ENCODE data around the gene RAPGEF3. TPM values are rescaled to one million over a fixed set of nuclear protein-coding genes. Genes with fewer than 3 reads are reported as not detected.
A peak's percentile ranks its signal among the peaks of the same experiment; 100 is the strongest.

RAPGEF3 gene
- total RNA-seq, 1 donor from 2014 or later, result 8.4 TPM

- peak overlapping the region in 2 of 3 donors; percentile 36 to 60 for H3K9ac ChIP-seq (ENCODE audit: low read depth in 1 of 3, low read length in 3 of 3)
- peak overlapping the region; percentile 59 for H3K27ac ChIP-seq (ENCODE audit: low read depth, low read length)
- H3K36me3 ChIP-seq (ENCODE audit: control insufficient read depth in 3 of 3, insufficient read depth in 3 of 3, low read length in 3 of 3), result peaks cover 10 to 28% (median 23%) of the 10 kb centered on the region in 3 donors
- no peaks in the 10 kb centered on the region for H3K9me3 ChIP-seq (ENCODE audit: control insufficient read depth in 3 of 3, low read length in 3 of 3)
- H3K27me3 ChIP-seq (ENCODE audit: control insufficient read depth in 3 of 3, insufficient read depth in 3 of 3, low read length in 3 of 3), result no peaks in the 10 kb centered on the region
- peak overlapping the region in 1 of 3 donors; percentile 18 for H3K4me3 ChIP-seq (ENCODE audit: low read length in 3 of 3)
- H3K4me1 ChIP-seq (ENCODE audit: control insufficient read depth in 3 of 3, insufficient read depth in 3 of 3, low read length in 3 of 3), result peaks cover 76 to 90% (median 84%) of the 10 kb centered on the region in 3 donors
Observed at GRCh38 chr12:47801170-47801903, 42.7 kb upstream of the RAPGEF3 start.

- no peaks in the 10 kb centered on the region for H3K27me3 ChIP-seq (ENCODE audit: control insufficient read depth in 3 of 3, insufficient read depth in 3 of 3, low read length in 3 of 3)
- H3K36me3 ChIP-seq (ENCODE audit: control insufficient read depth in 3 of 3, insufficient read depth in 3 of 3, low read length in 3 of 3), result peaks cover 15 to 31% (median 29%) of the 10 kb centered on the region in 3 donors
- H3K4me1 ChIP-seq (ENCODE audit: control insufficient read depth in 3 of 3, insufficient read depth in 3 of 3, low read length in 3 of 3), result peaks cover 70 to 83% (median 76%) of the 10 kb centered on the region in 3 donors
- peak overlapping the region; percentile 8 for H3K27ac ChIP-seq (ENCODE audit: low read depth, low read length)
- no peak overlapping the region for H3K4me3 ChIP-seq (ENCODE audit: low read length in 3 of 3)
- peak overlapping the region; percentile 50 to 74 (median 61) for H3K9ac ChIP-seq (ENCODE audit: low read depth in 1 of 3, low read length in 3 of 3)
- H3K9me3 ChIP-seq (ENCODE audit: control insufficient read depth in 3 of 3, low read length in 3 of 3), result no peaks in the 10 kb centered on the region
Observed at GRCh38 chr12:47800582-47800981, 41.9 kb upstream of the RAPGEF3 start.

GRCh38 chr12:47799357-47799955, 40.8 kb upstream of the RAPGEF3 start:
- Histone ChIP-seq H3K9ac (ENCODE audit: low read depth in 1 of 3, low read length in 3 of 3) (peak overlapping the region; percentile 50 to 74 (median 70)), H3K27ac (ENCODE audit: low read depth, low read length) (peak overlapping the region; percentile 64), H3K4me1 (ENCODE audit: control insufficient read depth in 3 of 3, insufficient read depth in 3 of 3, low read length in 3 of 3) (peaks cover 59 to 72% (median 68%) of the 10 kb centered on the region in 3 donors), H3K36me3 (ENCODE audit: control insufficient read depth in 3 of 3, insufficient read depth in 3 of 3, low read length in 3 of 3) (peaks cover 21 to 41% (median 38%) of the 10 kb centered on the region in 3 donors), H3K4me3 (ENCODE audit: low read length in 3 of 3) (peak overlapping the region in 2 of 3 donors; percentile 22 to 35), H3K27me3 (ENCODE audit: control insufficient read depth in 3 of 3, insufficient read depth in 3 of 3, low read length in 3 of 3) (no peaks in the 10 kb centered on the region), H3K9me3 (ENCODE audit: control insufficient read depth in 3 of 3, low read length in 3 of 3) (no peaks in the 10 kb centered on the region)

GRCh38 chr12:47798382-47798948, 39.8 kb upstream of the RAPGEF3 start:
- no peak overlapping the region for H3K27ac ChIP-seq (ENCODE audit: low read depth, low read length)
- H3K9ac ChIP-seq (ENCODE audit: low read depth in 1 of 3, low read length in 3 of 3), result peak overlapping the region in 2 of 3 donors; percentile 70 to 74
- no peaks in the 10 kb centered on the region for H3K27me3 ChIP-seq (ENCODE audit: control insufficient read depth in 3 of 3, insufficient read depth in 3 of 3, low read length in 3 of 3)
- H3K9me3 ChIP-seq (ENCODE audit: control insufficient read depth in 3 of 3, low read length in 3 of 3), result no peaks in the 10 kb centered on the region
- no peak overlapping the region for H3K4me3 ChIP-seq (ENCODE audit: low read length in 3 of 3)
- peaks cover 30 to 47% (median 41%) of the 10 kb centered on the region in 3 donors for H3K36me3 ChIP-seq (ENCODE audit: control insufficient read depth in 3 of 3, insufficient read depth in 3 of 3, low read length in 3 of 3)
- peaks cover 51 to 68% (median 65%) of the 10 kb centered on the region in 3 donors for H3K4me1 ChIP-seq (ENCODE audit: control insufficient read depth in 3 of 3, insufficient read depth in 3 of 3, low read length in 3 of 3)

GRCh38 chr12:47797441-47797840, 38.8 kb upstream of the RAPGEF3 start:
- peaks cover 30 to 45% (median 42%) of the 10 kb centered on the region in 3 donors for H3K36me3 ChIP-seq (ENCODE audit: control insufficient read depth in 3 of 3, insufficient read depth in 3 of 3, low read length in 3 of 3)
- peaks cover 43 to 60% (median 59%) of the 10 kb centered on the region in 3 donors for H3K4me1 ChIP-seq (ENCODE audit: control insufficient read depth in 3 of 3, insufficient read depth in 3 of 3, low read length in 3 of 3)

GRCh38 chr12:47795814-47796411, 37.2 kb upstream of the RAPGEF3 start:
- H3K27ac ChIP-seq (ENCODE audit: low read depth, low read length), result no peak overlapping the region

More at GRCh38 chr12:47797441-47797840, 38.8 kb upstream of the RAPGEF3 start:
- Histone ChIP-seq H3K4me3 (ENCODE audit: low read length in 3 of 3) (no peak overlapping the region), H3K27me3 (ENCODE audit: control insufficient read depth in 3 of 3, insufficient read depth in 3 of 3, low read length in 3 of 3) (no peaks in the 10 kb centered on the region), H3K9me3 (ENCODE audit: control insufficient read depth in 3 of 3, low read length in 3 of 3) (no peaks in the 10 kb centered on the region), H3K27ac (ENCODE audit: low read depth, low read length) (no peak overlapping the region), H3K9ac (ENCODE audit: low read depth in 1 of 3, low read length in 3 of 3) (no peak overlapping the region)

GRCh38 chr12:47795121-47795813, 36.6 kb upstream of the RAPGEF3 start:
- Histone ChIP-seq H3K4me1 (ENCODE audit: control insufficient read depth in 3 of 3, insufficient read depth in 3 of 3, low read length in 3 of 3) (peaks cover 22 to 38% (median 37%) of the 10 kb centered on the region in 3 donors), H3K9ac (ENCODE audit: low read depth in 1 of 3, low read length in 3 of 3) (no peak overlapping the region), H3K27ac (ENCODE audit: low read depth, low read length) (no peak overlapping the region), H3K9me3 (ENCODE audit: control insufficient read depth in 3 of 3, low read length in 3 of 3) (no peaks in the 10 kb centered on the region), H3K27me3 (ENCODE audit: control insufficient read depth in 3 of 3, insufficient read depth in 3 of 3, low read length in 3 of 3) (no peaks in the 10 kb centered on the region), H3K36me3 (ENCODE audit: control insufficient read depth in 3 of 3, insufficient read depth in 3 of 3, low read length in 3 of 3) (peaks cover 42 to 61% (median 59%) of the 10 kb centered on the region in 3 donors), H3K4me3 (ENCODE audit: low read length in 3 of 3) (no peak overlapping the region)

More at GRCh38 chr12:47795814-47796411, 37.2 kb upstream of the RAPGEF3 start:
- Histone ChIP-seq H3K4me1 (ENCODE audit: control insufficient read depth in 3 of 3, insufficient read depth in 3 of 3, low read length in 3 of 3) (peaks cover 28 to 45% (median 44%) of the 10 kb centered on the region in 3 donors), H3K36me3 (ENCODE audit: control insufficient read depth in 3 of 3, insufficient read depth in 3 of 3, low read length in 3 of 3) (peaks cover 36 to 55% (median 53%) of the 10 kb centered on the region in 3 donors), H3K27me3 (ENCODE audit: control insufficient read depth in 3 of 3, insufficient read depth in 3 of 3, low read length in 3 of 3) (no peaks in the 10 kb centered on the region), H3K9me3 (ENCODE audit: control insufficient read depth in 3 of 3, low read length in 3 of 3) (no peaks in the 10 kb centered on the region), H3K4me3 (ENCODE audit: low read length in 3 of 3) (no peak overlapping the region), H3K9ac (ENCODE audit: low read depth in 1 of 3, low read length in 3 of 3) (no peak overlapping the region)

GRCh38 chr12:47794679-47795078, 36.0 kb upstream of the RAPGEF3 start:
- Histone ChIP-seq H3K4me1 (ENCODE audit: control insufficient read depth in 3 of 3, insufficient read depth in 3 of 3, low read length in 3 of 3) (peaks cover 16 to 32% (median 32%) of the 10 kb centered on the region in 3 donors), H3K9me3 (ENCODE audit: control insufficient read depth in 3 of 3, low read length in 3 of 3) (no peaks in the 10 kb centered on the region), H3K9ac (ENCODE audit: low read depth in 1 of 3, low read length in 3 of 3) (no peak overlapping the region), H3K36me3 (ENCODE audit: control insufficient read depth in 3 of 3, insufficient read depth in 3 of 3, low read length in 3 of 3) (peaks cover 46 to 63% (median 63%) of the 10 kb centered on the region in 3 donors), H3K27me3 (ENCODE audit: control insufficient read depth in 3 of 3, insufficient read depth in 3 of 3, low read length in 3 of 3) (no peaks in the 10 kb centered on the region), H3K27ac (ENCODE audit: low read depth, low read length) (no peak overlapping the region), H3K4me3 (ENCODE audit: low read length in 3 of 3) (no peak overlapping the region)

GRCh38 chr12:47793015-47793681, 34.5 kb upstream of the RAPGEF3 start:
- Histone ChIP-seq H3K9ac (ENCODE audit: low read depth in 1 of 3, low read length in 3 of 3) (peak overlapping the region in 1 of 3 donors; percentile 19), H3K27me3 (ENCODE audit: control insufficient read depth in 3 of 3, insufficient read depth in 3 of 3, low read length in 3 of 3) (no peaks in the 10 kb centered on the region), H3K36me3 (ENCODE audit: control insufficient read depth in 3 of 3, insufficient read depth in 3 of 3, low read length in 3 of 3) (peaks cover 61 to 74% (median 73%) of the 10 kb centered on the region in 3 donors), H3K9me3 (ENCODE audit: control insufficient read depth in 3 of 3, low read length in 3 of 3) (no peaks in the 10 kb centered on the region), H3K4me3 (ENCODE audit: low read length in 3 of 3) (no peak overlapping the region), H3K27ac (ENCODE audit: low read depth, low read length) (peak overlapping the region; percentile 37), H3K4me1 (ENCODE audit: control insufficient read depth in 3 of 3, insufficient read depth in 3 of 3, low read length in 3 of 3) (peaks cover 4 to 17% (median 17%) of the 10 kb centered on the region in 3 donors)

Measured in skeletal muscle tissue (tissue), 4 donors.